Anterior cingulate cortex (tissue), 58 donors: ENCODE measurements around the gene INSR.
"Not testable (repeated sequence)": the region's sequence is repeated elsewhere in the genome, so short reads cannot be mapped to it uniquely, and the experiment has no call there.

Experiments used
- DNase-seq, 58 donors: peaks; one replicate each; lab custom pipeline; 2025; lab: John Stamatoyannopoulos, UW

The INSR gene

DNA sequence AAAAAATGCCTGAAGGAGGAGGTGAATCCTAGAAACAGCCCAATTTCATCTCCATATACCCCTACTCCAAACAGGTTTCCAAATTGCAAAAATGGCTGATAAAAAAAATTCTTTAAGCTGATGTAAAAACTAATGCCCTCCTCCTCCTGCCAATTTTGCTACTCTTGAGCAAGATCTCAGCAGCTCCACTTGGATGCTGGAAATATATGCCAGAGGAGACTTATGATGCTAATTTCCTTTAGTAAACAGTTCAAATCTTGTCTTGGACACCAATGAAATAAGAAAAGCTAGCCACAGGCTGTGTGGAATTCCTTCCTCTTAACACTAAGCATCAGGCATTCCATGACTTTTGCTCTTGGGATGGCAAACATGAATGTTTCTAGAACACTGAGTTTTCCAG lies 67.5 kb downstream of the INSR start:
- DNase-seq: no peak

GRCh38 chr19:7225741-7226140 lies 68.5 kb downstream of the INSR start:
- DNase-seq: no peak

- DNase-seq: no peak
These were observed 69.2 kb downstream of the INSR start for GRCh38 chr19:7224995-7225394.

DNA sequence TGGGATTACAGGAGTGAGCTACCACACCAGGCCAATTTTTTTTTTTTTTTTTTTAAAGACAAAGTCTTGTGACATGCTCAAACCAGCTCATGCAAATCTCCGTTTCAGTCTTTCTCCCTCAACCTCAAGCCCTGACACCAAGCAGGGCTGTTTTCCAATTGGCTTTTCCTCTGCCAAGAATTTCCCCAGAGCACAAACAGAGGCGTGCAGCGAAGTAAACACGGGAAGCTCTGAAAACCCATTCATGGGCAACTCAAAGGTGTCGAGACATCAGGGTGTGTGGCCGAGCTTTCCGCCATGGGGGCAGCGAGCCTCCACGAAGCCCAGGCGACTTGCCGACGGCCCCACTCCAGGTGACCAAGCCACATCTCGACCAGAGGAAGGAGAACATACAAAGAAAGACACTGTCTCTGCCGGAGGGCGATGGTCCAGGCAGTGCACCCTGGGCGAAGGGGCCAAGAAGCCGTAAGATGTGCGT lies 70.0 kb downstream of the INSR start:
- peak in 32 of 58 donors; percentile 2 to 58 (median 20) for DNase-seq

DNA sequence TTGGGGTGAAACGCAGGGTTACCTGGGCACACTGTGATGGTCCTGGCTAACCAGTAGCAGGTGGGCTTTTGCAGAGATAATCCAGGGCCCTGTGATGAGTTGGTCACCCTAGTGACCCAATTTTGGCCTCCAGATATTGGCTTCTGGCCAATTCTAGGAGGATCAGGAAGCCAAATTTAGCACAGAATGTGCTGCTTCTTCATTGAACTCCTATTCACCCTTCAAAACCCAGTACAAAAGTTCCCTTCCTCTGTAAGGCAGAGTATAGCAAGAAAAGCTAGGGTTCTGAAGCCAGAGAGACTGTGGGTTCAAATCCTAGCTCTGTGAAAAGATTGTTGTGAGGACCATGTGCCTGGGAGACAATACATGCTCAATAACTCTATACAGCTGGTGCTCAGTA lies 70.8 kb downstream of the INSR start:
- no peak for DNase-seq

- no peak for DNase-seq
These were observed 75.2 kb downstream of the INSR start for GRCh38 chr19:7219056-7219455.

GRCh38 chr19:7217861-7218260 lies 76.4 kb downstream of the INSR start:
- no peak for DNase-seq

DNA sequence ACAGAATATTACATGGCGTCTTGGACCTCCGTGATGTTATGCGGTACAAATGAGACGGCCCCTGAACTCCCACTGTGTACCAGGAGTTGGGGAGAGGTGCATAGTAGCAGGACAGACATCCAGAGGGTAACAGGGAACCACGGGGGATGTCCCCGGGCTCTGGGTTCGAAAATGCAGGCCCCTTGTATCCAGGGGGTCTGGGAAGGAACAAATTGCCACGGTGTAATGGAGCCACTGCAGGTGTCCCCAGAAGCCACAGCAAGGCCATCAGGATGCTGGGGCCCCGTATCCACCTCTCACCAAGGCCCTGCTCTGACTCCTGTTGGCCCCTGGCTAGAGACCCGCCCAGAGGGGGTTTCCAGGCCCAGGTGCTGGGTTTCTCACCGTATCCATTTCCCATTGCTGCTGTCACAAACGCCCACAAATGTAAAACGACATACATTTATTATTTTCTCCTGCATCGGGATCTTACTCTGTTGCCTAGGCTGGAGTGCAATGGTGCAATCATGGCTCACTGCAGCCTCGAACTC lies 77.8 kb downstream of the INSR start:
- no peak for DNase-seq

DNA sequence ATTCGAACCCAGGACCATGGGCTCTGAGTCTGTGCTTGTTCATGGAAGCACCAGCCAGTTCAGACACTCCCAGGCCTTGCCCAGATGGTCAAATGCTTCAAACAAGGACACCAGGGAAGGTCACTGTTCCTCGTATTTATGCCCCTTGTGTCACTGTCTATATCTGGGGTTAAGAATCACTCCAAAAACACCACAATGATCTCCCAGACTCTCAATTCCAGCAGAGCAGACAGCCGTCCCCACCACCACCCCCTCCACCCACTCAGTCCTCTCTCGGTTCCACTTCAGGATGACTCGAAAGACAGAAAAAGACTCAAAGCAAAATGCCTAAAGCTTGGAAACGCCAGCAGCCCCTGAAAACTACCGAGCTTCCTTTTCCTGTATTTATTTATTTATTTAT lies 79.0 kb downstream of the INSR start:
- DNase-seq: no peak

DNA sequence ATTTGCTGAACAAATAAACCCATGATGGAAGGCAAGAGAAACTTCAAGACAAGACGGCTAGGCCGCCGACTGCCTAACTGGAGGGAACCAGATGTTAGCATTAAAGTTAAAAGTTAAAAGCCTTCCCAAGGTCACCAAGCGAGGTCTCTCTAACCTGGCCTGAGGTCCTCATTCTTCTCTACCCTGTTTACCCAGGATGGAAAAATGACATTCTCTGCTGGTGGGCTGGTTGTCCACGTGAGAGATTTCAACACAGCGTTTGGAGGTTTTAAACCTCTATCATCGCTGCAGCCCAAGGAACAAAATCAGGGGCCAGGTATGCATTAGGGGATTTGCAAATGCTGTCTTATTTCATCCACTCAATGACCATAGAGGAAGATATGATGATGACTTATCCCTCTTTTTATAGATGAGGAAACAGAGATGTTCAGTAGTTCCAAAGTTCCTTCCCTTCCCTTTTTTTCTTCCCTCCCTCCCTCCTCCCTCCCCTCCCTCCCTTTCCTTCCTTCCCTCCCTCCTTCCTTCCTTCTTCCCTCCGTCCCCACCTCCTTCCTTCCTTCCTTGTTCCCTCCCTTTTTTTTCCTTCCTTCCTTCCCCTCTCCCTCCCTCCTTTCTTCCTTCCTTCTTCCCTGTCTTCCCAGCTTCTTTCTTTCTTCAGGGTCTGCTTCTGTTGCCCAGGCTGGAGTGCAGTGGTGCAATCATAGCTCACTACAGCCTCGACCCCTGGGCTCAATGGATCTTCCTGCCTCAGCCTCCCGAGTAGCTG lies 79.7 kb downstream of the INSR start:
- DNase-seq: no peak

DNA sequence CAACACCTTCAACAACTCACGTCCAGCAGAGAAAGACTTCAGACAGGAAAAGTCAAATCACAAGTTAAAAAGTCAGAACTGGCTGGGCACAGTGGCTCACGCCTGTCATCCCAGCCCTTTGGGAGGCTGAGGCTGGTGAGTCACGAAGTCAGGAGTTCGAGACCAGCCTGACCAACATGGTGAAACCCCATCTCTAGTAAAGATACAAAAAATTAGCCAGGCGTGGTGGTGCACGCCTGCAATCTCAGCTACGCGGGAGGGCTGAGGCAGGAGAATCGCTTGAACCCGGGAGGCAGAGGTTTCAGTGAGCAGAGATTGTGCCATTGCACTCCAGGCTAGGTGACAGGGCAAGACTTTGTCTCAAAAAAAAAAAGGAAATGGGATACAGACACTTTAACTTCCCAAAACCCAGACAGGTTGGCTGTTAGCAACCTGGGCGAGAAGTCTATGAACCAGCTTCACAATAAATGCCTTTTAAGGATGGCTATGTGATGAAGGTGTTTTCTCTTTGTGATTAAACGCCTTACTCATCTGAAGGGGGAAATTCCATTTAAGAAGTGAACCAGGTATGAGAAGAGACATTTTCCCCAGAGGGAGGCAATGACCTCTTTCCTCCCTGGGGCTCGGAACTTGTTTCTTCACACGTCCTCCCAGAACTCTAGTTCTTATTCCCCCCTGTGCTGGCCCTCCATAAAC lies 80.4 kb downstream of the INSR start:
- no peak for DNase-seq

DNA sequence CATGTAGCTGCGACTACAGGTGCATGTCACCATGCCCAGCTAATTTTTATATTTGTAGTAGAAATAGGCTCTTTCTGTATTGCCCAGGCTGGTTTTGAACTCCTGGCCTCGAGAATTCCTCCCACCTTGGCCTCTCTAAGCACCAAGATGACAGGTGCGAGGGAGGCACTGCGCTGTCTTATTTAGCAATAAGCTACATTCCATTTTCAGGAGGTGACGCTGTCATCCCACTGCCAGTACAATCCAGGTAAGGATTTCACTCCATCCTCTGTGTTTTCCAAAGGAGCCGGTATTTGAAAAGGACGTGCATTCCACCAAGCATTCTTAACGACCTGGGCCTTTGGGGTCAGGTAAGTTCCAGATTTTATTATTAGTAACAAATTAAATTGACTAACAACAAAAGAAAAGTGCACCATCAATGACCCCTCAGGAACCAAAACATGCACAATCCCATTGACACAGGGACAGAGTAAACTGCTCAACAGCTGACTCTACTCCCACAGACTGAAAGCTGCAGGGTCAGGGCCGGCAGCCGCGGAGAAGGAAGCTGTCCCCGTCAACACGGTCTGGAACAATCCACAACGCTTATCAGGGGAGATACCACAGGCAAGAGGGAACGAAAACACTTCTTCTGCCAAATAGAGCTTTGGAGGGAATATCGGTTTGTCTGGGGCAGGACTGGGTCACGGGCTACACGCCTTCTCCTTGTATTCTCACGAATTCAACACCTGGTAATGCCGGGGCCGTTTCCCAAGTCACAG lies 82.8 kb downstream of the INSR start:
- no peak for DNase-seq

DNA sequence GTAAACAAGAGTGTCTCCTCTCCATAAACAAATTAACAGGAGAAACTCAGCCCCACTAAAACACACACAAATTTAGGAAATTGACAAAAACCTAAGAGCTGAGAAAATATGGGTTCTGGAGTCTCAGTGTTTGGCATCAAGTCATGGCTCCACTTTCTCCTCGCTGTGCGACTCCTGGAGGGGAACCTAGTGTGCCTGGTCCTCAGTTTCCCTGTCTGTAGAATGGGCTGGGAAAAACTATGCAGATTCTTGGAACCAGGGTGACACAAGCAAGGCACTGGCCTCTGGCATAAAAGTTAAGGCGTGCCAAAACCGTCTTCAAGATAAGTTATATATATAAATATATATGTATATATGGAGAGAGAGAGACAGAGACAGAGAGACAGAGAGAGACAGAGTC lies 83.9 kb downstream of the INSR start:
- DNase-seq: no peak

DNA sequence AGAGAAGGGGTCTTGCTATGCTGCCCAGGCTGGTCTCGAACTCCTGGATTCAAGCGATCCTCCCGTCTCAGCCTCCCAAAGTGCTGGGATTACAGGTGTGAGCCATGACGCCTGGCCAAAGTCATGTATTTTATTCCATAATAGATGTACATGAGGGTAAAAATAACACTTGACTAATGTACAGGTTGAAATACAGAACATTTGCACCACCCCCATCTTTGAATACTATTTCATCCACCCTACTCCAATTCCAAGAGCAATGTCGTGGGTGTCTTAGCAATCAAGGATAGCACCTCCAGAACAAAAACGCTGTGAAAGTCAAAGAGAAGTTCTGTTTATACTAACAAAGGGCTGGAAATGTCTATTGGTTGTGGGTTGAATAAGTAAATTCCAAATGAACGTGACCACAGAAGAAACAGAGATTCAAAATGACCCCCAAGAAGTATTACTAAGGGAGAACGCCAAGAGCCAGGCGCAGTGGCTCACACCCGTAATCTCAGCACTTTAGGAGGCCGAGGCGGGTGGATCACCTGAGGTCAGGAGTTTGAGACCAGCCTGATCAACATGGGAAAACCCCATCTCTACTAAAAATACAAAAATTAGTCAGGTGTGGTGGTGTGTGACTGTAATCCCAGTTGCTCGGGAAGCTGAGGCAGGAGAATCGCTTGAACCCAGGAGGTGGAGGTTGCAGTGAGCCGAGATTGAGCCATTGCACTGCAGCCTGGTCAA lies 84.5 kb downstream of the INSR start:
- DNase-seq: not testable (repeated sequence)

GRCh38 chr19:7209036-7209435 lies 85.2 kb downstream of the INSR start:
- DNase-seq: not testable (repeated sequence)

GRCh38 chr19:7203332-7203731 lies 90.9 kb downstream of the INSR start:
- no peak for DNase-seq

DNA sequence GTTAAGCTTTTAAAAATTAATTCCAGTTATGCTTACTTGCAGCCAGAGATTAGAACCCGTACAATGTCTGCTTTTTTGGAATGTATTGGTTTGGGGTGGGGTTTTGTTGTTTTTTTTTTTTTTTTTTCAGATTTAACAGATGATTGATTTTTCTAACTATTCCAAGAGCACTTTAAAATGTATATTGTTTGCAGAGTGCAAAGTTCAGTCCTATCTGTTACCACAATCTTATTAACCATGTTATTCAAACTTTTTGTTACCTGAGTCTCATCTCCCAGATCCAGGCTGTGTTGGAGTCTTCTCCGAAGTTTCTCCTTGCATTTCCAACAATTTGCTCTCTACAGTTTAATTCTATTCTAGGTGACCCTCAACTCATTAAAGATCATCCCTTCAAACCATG lies 91.3 kb downstream of the INSR start:
- no peak for DNase-seq

- no peak for DNase-seq
These were observed 93.5 kb downstream of the INSR start for GRCh38 chr19:7200736-7201135.

DNA sequence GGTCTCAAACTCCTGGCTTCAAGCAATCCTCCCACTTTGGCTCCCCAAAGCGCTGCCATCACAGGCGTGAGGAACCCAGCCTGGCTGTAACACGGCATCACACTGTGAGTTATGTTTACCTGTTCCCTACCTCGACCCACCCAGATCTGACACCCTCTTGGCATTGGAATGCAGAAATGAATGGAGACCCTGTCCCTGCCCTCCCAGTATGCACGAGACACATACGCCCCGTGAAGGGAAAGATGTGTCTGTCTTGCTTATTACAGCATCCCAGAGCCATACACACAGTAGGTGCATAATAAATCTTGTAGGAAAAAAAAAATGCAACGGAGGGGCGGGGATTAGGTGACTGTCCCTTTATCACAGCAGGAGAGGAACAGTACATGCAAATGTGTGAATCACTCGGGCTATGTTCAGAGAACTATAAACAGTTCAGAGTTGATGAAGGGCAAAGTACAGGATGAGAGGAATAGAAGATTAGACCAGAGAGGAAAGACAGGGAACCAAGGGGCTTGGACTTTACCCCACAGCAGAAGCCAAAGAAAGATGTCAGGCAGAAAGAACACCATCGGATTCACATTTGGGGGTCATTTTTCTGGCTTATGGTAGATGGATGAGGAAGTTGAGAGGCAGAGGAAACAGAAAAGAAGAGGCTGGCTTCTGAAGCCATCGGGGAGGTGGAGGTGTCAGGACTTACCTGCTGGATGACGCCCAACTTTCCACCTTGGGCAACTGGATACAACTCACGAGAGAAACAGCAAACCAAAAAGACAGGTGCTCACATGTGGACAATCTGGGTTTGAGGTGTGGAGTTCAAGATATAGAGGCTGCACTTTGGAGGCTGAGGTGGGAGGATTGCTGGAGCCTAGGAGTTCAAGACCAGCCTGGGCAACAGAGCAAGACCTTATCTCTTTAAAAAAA lies 94.3 kb downstream of the INSR start:
- no peak for DNase-seq
